H1 (cell line): ENCODE data around the gene FASTKD1.

Source experiments
- BACH1 ChIP-seq: IDR thresholded peaks from 2 replicates; pipeline ENCODE4 v1.6.1; 2012; ENCODE audit warnings: low read length, improper control_type of control experiment
- CEBPB ChIP-seq: IDR thresholded peaks from 2 replicates; pipeline ENCODE4 v1.6.1; 2012; ENCODE audit warnings: low read depth, low read length
- CHD2 ChIP-seq: IDR thresholded peaks from 2 replicates; pipeline ENCODE4 v1.6.1; 2012; ENCODE audit warnings: low read length, improper control_type of control experiment
- CREB1 ChIP-seq: IDR thresholded peaks from 2 replicates; pipeline ENCODE4 v1.6.1; 2012; ENCODE audit warnings: inconsistent platforms
- EZH2 ChIP-seq: fragments of 200-600 bp; sonication (generic); IDR thresholded peaks from 2 replicates; pipeline ENCODE4 v1.7.1; 2012; ENCODE audit warnings: low read depth, mild to moderate bottlenecking, moderate library complexity, low read length, inconsistent platforms; ENCODE audit not compliant: severe bottlenecking
- POLR2A ChIP-seq, 2 experiments: IDR thresholded peaks; 1 replicate in 1 of 2; 2 replicates in 1 of 2; pipeline ENCODE4 v1.6.1; 2011; ENCODE audit warnings: low read depth in 2 of 2, low read length in 2 of 2, mild to moderate bottlenecking in 2 of 2; ENCODE audit errors: control extremely low read depth in 1 of 2
- POLR2AphosphoS5 ChIP-seq: IDR thresholded peaks from 2 replicates; pipeline ENCODE4 v1.6.1; 2011; ENCODE audit warnings: low read depth, low read length
- POU5F1 ChIP-seq: IDR thresholded peaks from 2 replicates; pipeline ENCODE4 v1.6.1; 2011; ENCODE audit warnings: low read depth, mild to moderate bottlenecking, low read length, moderate library complexity
- RAD21 ChIP-seq, 2 experiments: IDR thresholded peaks in 1 of 2; conservative IDR thresholded peaks in 1 of 2; 2 replicates each; pipeline ENCODE4 v1.6.1; 2011; ENCODE audit warnings: low read depth in 2 of 2, low read length in 2 of 2, improper control_type of control experiment in 1 of 2, inconsistent platforms in 1 of 2, mild to moderate bottlenecking in 1 of 2, moderate library complexity in 1 of 2
- SIX5 ChIP-seq: IDR thresholded peaks from 2 replicates; pipeline ENCODE4 v1.6.1; 2011; ENCODE audit warnings: mild to moderate bottlenecking, low read depth, low read length
- SP1 ChIP-seq: IDR thresholded peaks from 2 replicates; pipeline ENCODE4 v1.6.1; 2011; ENCODE audit warnings: low read depth, low read length
- YY1 ChIP-seq: IDR thresholded peaks from 2 replicates; pipeline ENCODE4 v1.6.1; 2011; ENCODE audit warnings: low read depth, mild to moderate bottlenecking, low read length
- TF ChIP-seq, protein P1 (sequence below), 3 experiments: IDR thresholded peaks; 1 replicate in 2 of 3; 2 replicates in 1 of 3; pipeline versions ENCODE4 v1.5.1 to v1.6.1; 2011; ENCODE audit warnings: low read length in 3 of 3, mild to moderate bottlenecking in 3 of 3, inconsistent platforms in 2 of 3, low read depth in 1 of 3, moderate library complexity in 1 of 3; ENCODE audit not compliant: insufficient read depth in 1 of 3; ENCODE audit errors: control extremely low read depth in 1 of 3
- TF ChIP-seq, protein P2 (sequence below): IDR thresholded peaks from 2 replicates; pipeline ENCODE4 v1.6.1; 2012; ENCODE audit warnings: low read length, inconsistent platforms

DNA sequence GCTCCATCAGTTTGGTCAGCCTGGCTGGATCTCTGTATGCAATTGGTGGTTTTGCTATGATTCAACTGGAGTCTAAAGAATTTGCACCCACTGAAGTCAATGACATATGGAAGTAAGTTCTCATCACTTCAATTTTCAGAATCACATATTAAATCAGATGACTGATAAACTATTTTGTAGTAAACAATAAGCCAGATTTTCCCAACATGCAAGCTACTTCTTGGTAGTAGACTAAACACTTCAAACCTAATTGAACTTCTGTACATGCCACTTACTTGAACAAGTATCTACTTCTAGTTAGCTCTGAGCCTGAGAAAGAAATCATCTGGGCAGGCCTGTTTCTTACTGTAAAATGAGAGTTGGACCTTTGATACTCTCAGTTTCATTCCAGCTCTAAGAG is 52.8 kb downstream of the FASTKD1 start:
- TF ChIP-seq POLR2AphosphoS5 (no peak), CEBPB (no peak), EZH2 (no peak), CHD2 (no peak), BACH1 (no peak), SIX5 (no peak), SP1 (no peak), YY1 (no peak), POLR2A (IDR thresholded peaks at IDR 0.05; ENCODE audit: control extremely low read depth in 1 of 2, low read depth in 2 of 2, low read length in 2 of 2) (no peak), CREB1 (no peak), POU5F1 (no peak), RAD21 (IDR thresholded peaks at IDR 0.05 in 1 of 2, conservative IDR thresholded peaks at IDR 0.05 in 1 of 2; ENCODE audit: low read depth in 2 of 2, low read length in 2 of 2) (no peak)
- TF ChIP-seq, protein P1, sequence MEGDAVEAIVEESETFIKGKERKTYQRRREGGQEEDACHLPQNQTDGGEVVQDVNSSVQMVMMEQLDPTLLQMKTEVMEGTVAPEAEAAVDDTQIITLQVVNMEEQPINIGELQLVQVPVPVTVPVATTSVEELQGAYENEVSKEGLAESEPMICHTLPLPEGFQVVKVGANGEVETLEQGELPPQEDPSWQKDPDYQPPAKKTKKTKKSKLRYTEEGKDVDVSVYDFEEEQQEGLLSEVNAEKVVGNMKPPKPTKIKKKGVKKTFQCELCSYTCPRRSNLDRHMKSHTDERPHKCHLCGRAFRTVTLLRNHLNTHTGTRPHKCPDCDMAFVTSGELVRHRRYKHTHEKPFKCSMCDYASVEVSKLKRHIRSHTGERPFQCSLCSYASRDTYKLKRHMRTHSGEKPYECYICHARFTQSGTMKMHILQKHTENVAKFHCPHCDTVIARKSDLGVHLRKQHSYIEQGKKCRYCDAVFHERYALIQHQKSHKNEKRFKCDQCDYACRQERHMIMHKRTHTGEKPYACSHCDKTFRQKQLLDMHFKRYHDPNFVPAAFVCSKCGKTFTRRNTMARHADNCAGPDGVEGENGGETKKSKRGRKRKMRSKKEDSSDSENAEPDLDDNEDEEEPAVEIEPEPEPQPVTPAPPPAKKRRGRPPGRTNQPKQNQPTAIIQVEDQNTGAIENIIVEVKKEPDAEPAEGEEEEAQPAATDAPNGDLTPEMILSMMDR (IDR thresholded peaks at IDR 0.05; ENCODE audit: control extremely low read depth in 1 of 3, insufficient read depth in 1 of 3, low read depth in 1 of 3, low read length in 3 of 3): no peak
- TF ChIP-seq, protein P2, sequence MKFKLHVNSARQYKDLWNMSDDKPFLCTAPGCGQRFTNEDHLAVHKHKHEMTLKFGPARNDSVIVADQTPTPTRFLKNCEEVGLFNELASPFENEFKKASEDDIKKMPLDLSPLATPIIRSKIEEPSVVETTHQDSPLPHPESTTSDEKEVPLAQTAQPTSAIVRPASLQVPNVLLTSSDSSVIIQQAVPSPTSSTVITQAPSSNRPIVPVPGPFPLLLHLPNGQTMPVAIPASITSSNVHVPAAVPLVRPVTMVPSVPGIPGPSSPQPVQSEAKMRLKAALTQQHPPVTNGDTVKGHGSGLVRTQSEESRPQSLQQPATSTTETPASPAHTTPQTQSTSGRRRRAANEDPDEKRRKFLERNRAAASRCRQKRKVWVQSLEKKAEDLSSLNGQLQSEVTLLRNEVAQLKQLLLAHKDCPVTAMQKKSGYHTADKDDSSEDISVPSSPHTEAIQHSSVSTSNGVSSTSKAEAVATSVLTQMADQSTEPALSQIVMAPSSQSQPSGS: no peak
